HCT116 (cell line): ENCODE measurements around the gene TBC1D21.

ENCODE experiments used
- POLR2A ChIP-seq: IDR thresholded peaks from 2 replicates; pipeline ENCODE4 v1.7.0; 2011; ENCODE audit warnings: borderline replicate concordance; ENCODE audit not compliant: insufficient read depth, insufficient read length; ENCODE audit errors: extremely low read depth
- TF ChIP-seq, protein P1 (sequence below), 3 experiments: fragments of 200-600 bp in 1 of 3; sonication (generic) in 1 of 3; IDR thresholded peaks in 2 of 3; conservative IDR thresholded peaks in 1 of 3; 2 replicates each; pipeline ENCODE4 v1.5.1; 2012 to 2017; ENCODE audit warnings: low read depth in 2 of 3, low read length in 2 of 3, antibody characterized with exemption in 1 of 3, borderline replicate concordance in 1 of 3, control low read depth in 1 of 3, mild to moderate bottlenecking in 1 of 3, mixed read lengths in 1 of 3, mixed run types in 1 of 3, moderate library complexity in 1 of 3; ENCODE audit not compliant: insufficient read depth in 1 of 3

GRCh38 chr15:73866881-73867410 is 6.4 kb upstream of the TBC1D21 start:
- no peak for TF ChIP-seq POLR2A
- TF ChIP-seq, protein P1, sequence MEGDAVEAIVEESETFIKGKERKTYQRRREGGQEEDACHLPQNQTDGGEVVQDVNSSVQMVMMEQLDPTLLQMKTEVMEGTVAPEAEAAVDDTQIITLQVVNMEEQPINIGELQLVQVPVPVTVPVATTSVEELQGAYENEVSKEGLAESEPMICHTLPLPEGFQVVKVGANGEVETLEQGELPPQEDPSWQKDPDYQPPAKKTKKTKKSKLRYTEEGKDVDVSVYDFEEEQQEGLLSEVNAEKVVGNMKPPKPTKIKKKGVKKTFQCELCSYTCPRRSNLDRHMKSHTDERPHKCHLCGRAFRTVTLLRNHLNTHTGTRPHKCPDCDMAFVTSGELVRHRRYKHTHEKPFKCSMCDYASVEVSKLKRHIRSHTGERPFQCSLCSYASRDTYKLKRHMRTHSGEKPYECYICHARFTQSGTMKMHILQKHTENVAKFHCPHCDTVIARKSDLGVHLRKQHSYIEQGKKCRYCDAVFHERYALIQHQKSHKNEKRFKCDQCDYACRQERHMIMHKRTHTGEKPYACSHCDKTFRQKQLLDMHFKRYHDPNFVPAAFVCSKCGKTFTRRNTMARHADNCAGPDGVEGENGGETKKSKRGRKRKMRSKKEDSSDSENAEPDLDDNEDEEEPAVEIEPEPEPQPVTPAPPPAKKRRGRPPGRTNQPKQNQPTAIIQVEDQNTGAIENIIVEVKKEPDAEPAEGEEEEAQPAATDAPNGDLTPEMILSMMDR (IDR thresholded peaks at IDR 0.05 in 2 of 3, conservative IDR thresholded peaks at IDR 0.05 in 1 of 3; ENCODE audit: borderline replicate concordance in 1 of 3, insufficient read depth in 1 of 3, low read depth in 2 of 3, low read length in 2 of 3): peak; percentile 18 to 34 (median 27); a peak in 4 of 6 replicates
